HCT116 (cell line): ENCODE results near the gene EIF4ENIF1. TPM values are rescaled to one million over a fixed set of nuclear protein-coding genes. Genes with fewer than 3 reads are reported as not detected.

Source experiments
- ATAC-seq: fragments of 200-7000 bp; cut with Tn5 transposase; 2 replicates; pipeline ENCODE4 v1.9.1; 2020; ENCODE audit warnings: mild to moderate bottlenecking, moderate library complexity
- BruUV-seq: library from RNA; stranded (reverse); fragments of 400-500 nt; replicated peaks from 2 replicates; lab custom pipeline; 2021; lab: Mats Ljungman, UMichigan
- CTCF ChIA-PET: fragments of 300-600 bp; sonication (Branson Sonifier 250); formaldehyde crosslinking; loops from one replicate; lab custom pipeline; 2021; ENCODE audit warnings: antibody characterized with exemption; lab: Charles Lee
- POLR2A ChIA-PET: fragments of 300-600, 350-600 bp; sonication (Branson Sonifier 250); formaldehyde crosslinking; loops from one replicate; lab custom pipeline; 2021; ENCODE audit warnings: antibody characterized with exemption; lab: Charles Lee
- RAD21 ChIA-PET, 2 experiments: fragments of 300-600 bp; sonication (Branson Sonifier 250); formaldehyde crosslinking; loops; one replicate each; lab custom pipeline; 2023; ENCODE audit warnings: low total read pairs in 2 of 2; ENCODE audit not compliant: uncharacterized antibody in 2 of 2, unreplicated experiment in 2 of 2, low non-redundant PET in 1 of 2; lab: Charles Lee
- DNase-seq: peaks from one replicate; pipeline ENCODE4 v3.0.0-alpha.2; 2010; ENCODE audit warnings: low read depth, low spot score
- H2AFZ ChIP-seq: fragments of 200-600 bp; shearing (Covaris generic), sonication (generic); 2 replicates; pipeline ENCODE4 v1.6.1; 2017; ENCODE audit warnings: low read depth, mixed run types, mixed read lengths, antibody characterized with exemption, low read length; ENCODE audit not compliant: poor library complexity, severe bottlenecking
- H3K27ac ChIP-seq: 2 replicates; pipeline ENCODE4 v1.5.1; 2012; ENCODE audit warnings: low read depth, low read length
- H3K27me3 ChIP-seq: fragments of 200-600 bp; sonication (generic); 2 replicates; pipeline ENCODE4 v1.6.1; 2016; ENCODE audit warnings: mixed run types, low read length, mixed read lengths; ENCODE audit not compliant: insufficient read depth
- H3K36me3 ChIP-seq, 2 experiments: fragments of 200-500 bp in 1 of 2; fragments of 200-600 bp in 1 of 2; sonication (Bioruptor generic) in 1 of 2; sonication (generic) in 1 of 2; 2 replicates each; pipeline versions ENCODE4 v1.5.1 to v1.6.1; 2014 to 2016; ENCODE audit warnings: low read length in 2 of 2, inconsistent platforms in 1 of 2, mixed read lengths in 1 of 2, mixed run types in 1 of 2; ENCODE audit not compliant: insufficient read depth in 2 of 2, control insufficient read depth in 1 of 2
- H3K4me1 ChIP-seq, 2 experiments: fragments of 200-600 bp in 1 of 2; sonication (generic) in 1 of 2; 2 replicates each; pipeline versions ENCODE4 v1.5.1 to v1.6.1; 2012 to 2017; ENCODE audit warnings: low read length in 2 of 2, inconsistent platforms in 1 of 2, mild to moderate bottlenecking in 1 of 2, mixed read lengths in 1 of 2, mixed run types in 1 of 2, moderate library complexity in 1 of 2; ENCODE audit not compliant: insufficient read depth in 2 of 2, control insufficient read depth in 1 of 2
- H3K4me2 ChIP-seq: fragments of 200-600 bp; sonication (generic); 2 replicates; pipeline ENCODE4 v1.6.1; 2017; ENCODE audit warnings: mixed run types, low read length, mixed read lengths
- H3K4me3 ChIP-seq, 2 experiments: fragments of 200-600 bp in 1 of 2; sonication (generic) in 1 of 2; replicated peaks in 1 of 2; 2 replicates each; pipeline ENCODE4 v1.5.1; 2011 to 2016; ENCODE audit warnings: low read length in 2 of 2, control low read depth in 1 of 2, low read depth in 1 of 2, mild to moderate bottlenecking in 1 of 2, mixed read lengths in 1 of 2, mixed run types in 1 of 2
- H3K79me2 ChIP-seq: fragments of 200-600 bp; sonication (generic); 2 replicates; pipeline ENCODE4 v1.6.1; 2017; ENCODE audit warnings: mild to moderate bottlenecking, mixed run types, low read length, moderate library complexity, mixed read lengths; ENCODE audit not compliant: insufficient read depth
- H3K9ac ChIP-seq: fragments of 200-600 bp; sonication (generic); 2 replicates; pipeline ENCODE4 v1.6.1; 2016; ENCODE audit warnings: low read length, mixed read lengths
- H3K9me2 ChIP-seq: fragments of 200-600 bp; sonication (generic), shearing (Covaris generic); 2 replicates; pipeline ENCODE4 v1.6.1; 2017; ENCODE audit warnings: mixed run types, mild to moderate bottlenecking, moderate library complexity; ENCODE audit not compliant: insufficient read depth
- H3K9me3 ChIP-seq, 2 experiments: fragments of 200-500 bp in 1 of 2; fragments of 200-600 bp in 1 of 2; sonication (Bioruptor generic) in 1 of 2; sonication (generic) in 1 of 2; 2 replicates each; pipeline ENCODE4 v1.6.1; 2014 to 2017; ENCODE audit warnings: low read length in 2 of 2, mixed read lengths in 2 of 2, inconsistent platforms in 1 of 2, low read depth in 1 of 2, mild to moderate bottlenecking in 1 of 2, mixed run types in 1 of 2, moderate library complexity in 1 of 2; ENCODE audit not compliant: control insufficient read depth in 1 of 2, insufficient read depth in 1 of 2
- H4K20me1 ChIP-seq: fragments of 200-600 bp; sonication (generic), shearing (Covaris generic); 2 replicates; pipeline ENCODE4 v1.6.1; 2017; ENCODE audit warnings: mixed run types, mild to moderate bottlenecking, moderate library complexity; ENCODE audit not compliant: insufficient read depth
- CBX3 ChIP-seq: IDR thresholded peaks from 2 replicates; pipeline ENCODE4 v1.6.1; 2012; ENCODE audit warnings: low read depth
- CEBPB ChIP-seq: IDR thresholded peaks from 2 replicates; pipeline ENCODE4 v1.6.1; 2012; ENCODE audit warnings: low read depth
- EGR1 ChIP-seq: IDR thresholded peaks from 2 replicates; pipeline ENCODE4 v1.6.1; 2012; ENCODE audit warnings: low read depth
- EZH2phosphoT487 ChIP-seq: fragments of 200-600 bp; IDR thresholded peaks from 2 replicates; pipeline ENCODE4 v1.6.1; 2018; ENCODE audit warnings: antibody characterized with exemption, borderline replicate concordance
- FOSL1 ChIP-seq: IDR thresholded peaks from 2 replicates; pipeline ENCODE4 v1.6.1; 2012; ENCODE audit warnings: low read depth
- POLR2A ChIP-seq: IDR thresholded peaks from 2 replicates; pipeline ENCODE4 v1.7.0; 2011; ENCODE audit warnings: borderline replicate concordance; ENCODE audit not compliant: insufficient read depth, insufficient read length; ENCODE audit errors: extremely low read depth
- POLR2AphosphoS5 ChIP-seq: IDR thresholded peaks from 2 replicates; pipeline ENCODE4 v1.6.1; 2011; ENCODE audit warnings: mild to moderate bottlenecking, low read depth, low read length, moderate library complexity
- RAD21 ChIP-seq: IDR thresholded peaks from 2 replicates; pipeline ENCODE4 v1.6.1; 2012; ENCODE audit warnings: low read depth, mild to moderate bottlenecking
- SIN3A ChIP-seq: IDR thresholded peaks from 2 replicates; pipeline ENCODE4 v1.6.1; 2012; ENCODE audit warnings: low read depth
- ZNF274 ChIP-seq: fragments of 200-500 bp; sonication (Bioruptor generic); IDR thresholded peaks from 2 replicates; pipeline ENCODE4 v1.6.1; 2014; ENCODE audit warnings: mild to moderate bottlenecking, low read depth, low read length, inconsistent platforms
- intact Hi-C: fragments of 100-400 bp; cut with micrococcal nuclease; formaldehyde crosslinking; loops from 2 replicates; pipeline ENCODE4 v1.10.0; 2022
- total RNA-seq: library from RNA; stranded (reverse); gene quantifications from one replicate; pipeline ENCODE4 v1.2.1, GENCODE V29; 2021; ENCODE audit not compliant: unreplicated experiment
- TF ChIP-seq, protein P1 (sequence below): IDR thresholded peaks from 2 replicates; pipeline ENCODE4 v1.6.1; 2012
- TF ChIP-seq, protein P2 (sequence below), 3 experiments: fragments of 200-600 bp in 1 of 3; sonication (generic) in 1 of 3; IDR thresholded peaks in 2 of 3; conservative IDR thresholded peaks in 1 of 3; 2 replicates each; pipeline ENCODE4 v1.5.1; 2012 to 2017; ENCODE audit warnings: low read depth in 2 of 3, low read length in 2 of 3, antibody characterized with exemption in 1 of 3, borderline replicate concordance in 1 of 3, control low read depth in 1 of 3, mild to moderate bottlenecking in 1 of 3, mixed read lengths in 1 of 3, mixed run types in 1 of 3, moderate library complexity in 1 of 3; ENCODE audit not compliant: insufficient read depth in 1 of 3
- TF ChIP-seq, protein P3 (sequence below): IDR thresholded peaks from 2 replicates; pipeline ENCODE4 v1.6.1; 2011; ENCODE audit warnings: mild to moderate bottlenecking, low read length, moderate library complexity; ENCODE audit not compliant: insufficient replicate concordance; ENCODE audit errors: extremely low read depth

Gene EIF4ENIF1
- total RNA-seq, 1 experiment from 2014 or later: 24.2 TPM

DNA sequence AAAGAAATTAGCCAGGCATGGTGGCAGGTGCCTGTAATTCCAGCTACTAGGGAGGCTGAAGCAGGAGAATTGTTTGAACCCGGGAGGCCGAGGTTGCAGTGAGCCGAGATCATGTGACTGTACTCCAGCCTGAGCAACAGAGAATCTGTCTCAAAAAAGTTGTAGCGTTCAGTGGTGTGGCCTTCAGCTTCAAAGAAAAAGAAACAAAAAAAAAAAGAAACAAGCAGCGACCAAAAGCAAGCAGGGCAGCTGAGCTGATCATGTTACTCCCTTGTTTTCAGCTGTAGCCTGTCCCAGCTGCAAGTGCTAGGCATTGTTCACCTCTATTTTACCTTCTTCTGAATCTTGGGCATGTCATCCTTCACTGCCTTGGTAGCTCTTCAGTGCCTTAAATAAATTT, 43.7 kb upstream of the EIF4ENIF1 start:
- intact Hi-C loops: no loop called here
- Histone ChIP-seq H3K4me1 (no peaks in the 10 kb centered on the region), H3K27ac (no peak overlapping the region), H2AFZ (no peak overlapping the region)
- no TSS peak for BruUV-seq
- CTCF ChIA-PET: no interaction called here
- TF ChIP-seq, protein P1, sequence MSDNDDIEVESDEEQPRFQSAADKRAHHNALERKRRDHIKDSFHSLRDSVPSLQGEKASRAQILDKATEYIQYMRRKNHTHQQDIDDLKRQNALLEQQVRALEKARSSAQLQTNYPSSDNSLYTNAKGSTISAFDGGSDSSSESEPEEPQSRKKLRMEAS: no peak
- TF ChIP-seq, protein P2, sequence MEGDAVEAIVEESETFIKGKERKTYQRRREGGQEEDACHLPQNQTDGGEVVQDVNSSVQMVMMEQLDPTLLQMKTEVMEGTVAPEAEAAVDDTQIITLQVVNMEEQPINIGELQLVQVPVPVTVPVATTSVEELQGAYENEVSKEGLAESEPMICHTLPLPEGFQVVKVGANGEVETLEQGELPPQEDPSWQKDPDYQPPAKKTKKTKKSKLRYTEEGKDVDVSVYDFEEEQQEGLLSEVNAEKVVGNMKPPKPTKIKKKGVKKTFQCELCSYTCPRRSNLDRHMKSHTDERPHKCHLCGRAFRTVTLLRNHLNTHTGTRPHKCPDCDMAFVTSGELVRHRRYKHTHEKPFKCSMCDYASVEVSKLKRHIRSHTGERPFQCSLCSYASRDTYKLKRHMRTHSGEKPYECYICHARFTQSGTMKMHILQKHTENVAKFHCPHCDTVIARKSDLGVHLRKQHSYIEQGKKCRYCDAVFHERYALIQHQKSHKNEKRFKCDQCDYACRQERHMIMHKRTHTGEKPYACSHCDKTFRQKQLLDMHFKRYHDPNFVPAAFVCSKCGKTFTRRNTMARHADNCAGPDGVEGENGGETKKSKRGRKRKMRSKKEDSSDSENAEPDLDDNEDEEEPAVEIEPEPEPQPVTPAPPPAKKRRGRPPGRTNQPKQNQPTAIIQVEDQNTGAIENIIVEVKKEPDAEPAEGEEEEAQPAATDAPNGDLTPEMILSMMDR (IDR thresholded peaks at IDR 0.05 in 2 of 3, conservative IDR thresholded peaks at IDR 0.05 in 1 of 3; ENCODE audit: borderline replicate concordance in 1 of 3, insufficient read depth in 1 of 3, low read depth in 2 of 3, low read length in 2 of 3): no peak
- TF ChIP-seq CEBPB: no peak
- TF ChIP-seq, all 23 proteins: peak for 0
- no peaks in the 10 kb centered on the region for H3K27me3 ChIP-seq
- ChIA-PET POLR2A (interaction anchor here (0.8 kb wide), 1 partner anchor 9 kb away, joined by 3 read pairs; no protein-coding TSS in a partner anchor), RAD21 (no interaction called here)
- no peak for DNase-seq
- H4K20me1 ChIP-seq: no peaks in the 10 kb centered on the region
- H3K9me3 ChIP-seq: no peaks in the 10 kb centered on the region
- no peaks in the 10 kb centered on the region for H3K36me3 ChIP-seq
- H3K9me2 ChIP-seq: no peaks in the 10 kb centered on the region
- H3K9ac ChIP-seq: no peak overlapping the region
- H3K4me2 ChIP-seq: no peak overlapping the region
- no peak overlapping the region for H3K4me3 ChIP-seq
- no peak for ATAC-seq
- H3K79me2 ChIP-seq: no peaks in the 10 kb centered on the region

DNA sequence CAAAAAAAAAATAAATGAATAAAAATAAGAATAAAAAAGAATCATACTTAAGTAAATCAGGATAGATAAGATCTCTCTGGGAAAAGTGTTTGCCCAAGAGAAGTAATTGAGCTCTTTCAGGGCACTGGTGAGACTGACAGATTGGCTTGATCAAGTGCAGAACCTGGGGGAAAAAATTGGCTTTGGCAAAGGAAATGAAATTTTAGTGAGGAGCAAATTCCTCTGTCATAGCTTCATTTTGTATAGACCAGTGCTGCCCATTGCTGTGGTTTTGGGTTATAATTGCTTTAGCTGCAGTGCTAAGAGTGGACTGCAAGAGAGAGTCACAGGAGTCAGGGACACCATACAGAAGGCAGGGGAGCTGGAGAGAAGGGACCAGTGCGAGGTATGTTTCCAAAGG, 42.4 kb upstream of the EIF4ENIF1 start:
- Histone ChIP-seq H3K79me2 (no peaks in the 10 kb centered on the region), H3K4me2 (no peak overlapping the region), H2AFZ (no peak overlapping the region), H3K36me3 (no peaks in the 10 kb centered on the region), H3K27ac (no peak overlapping the region), H3K9ac (no peak overlapping the region), H3K4me1 (no peaks in the 10 kb centered on the region), H3K4me3 (no peak overlapping the region), H3K9me3 (no peaks in the 10 kb centered on the region), H3K27me3 (no peaks in the 10 kb centered on the region), H3K9me2 (no peaks in the 10 kb centered on the region), H4K20me1 (no peaks in the 10 kb centered on the region)
- intact Hi-C loops: no loop called here
- DNase-seq (no peak), ATAC-seq (no peak)
- ChIA-PET CTCF (no interaction called here), RAD21 (interaction anchor here in 1 of 2 experiments (0.7 kb wide), 1 partner anchor 895 kb away, joined by 3 read pairs; no protein-coding TSS in a partner anchor), POLR2A (no interaction called here)
- no TSS peak for BruUV-seq
- TF ChIP-seq EZH2phosphoT487 (no peak), POLR2AphosphoS5 (no peak), SIN3A (no peak), ZNF274 (no peak), POLR2A (no peak), FOSL1 (no peak), CBX3 (no peak), RAD21 (no peak), EGR1 (no peak)
- TF ChIP-seq, protein P1: no peak
- TF ChIP-seq, protein P3, sequence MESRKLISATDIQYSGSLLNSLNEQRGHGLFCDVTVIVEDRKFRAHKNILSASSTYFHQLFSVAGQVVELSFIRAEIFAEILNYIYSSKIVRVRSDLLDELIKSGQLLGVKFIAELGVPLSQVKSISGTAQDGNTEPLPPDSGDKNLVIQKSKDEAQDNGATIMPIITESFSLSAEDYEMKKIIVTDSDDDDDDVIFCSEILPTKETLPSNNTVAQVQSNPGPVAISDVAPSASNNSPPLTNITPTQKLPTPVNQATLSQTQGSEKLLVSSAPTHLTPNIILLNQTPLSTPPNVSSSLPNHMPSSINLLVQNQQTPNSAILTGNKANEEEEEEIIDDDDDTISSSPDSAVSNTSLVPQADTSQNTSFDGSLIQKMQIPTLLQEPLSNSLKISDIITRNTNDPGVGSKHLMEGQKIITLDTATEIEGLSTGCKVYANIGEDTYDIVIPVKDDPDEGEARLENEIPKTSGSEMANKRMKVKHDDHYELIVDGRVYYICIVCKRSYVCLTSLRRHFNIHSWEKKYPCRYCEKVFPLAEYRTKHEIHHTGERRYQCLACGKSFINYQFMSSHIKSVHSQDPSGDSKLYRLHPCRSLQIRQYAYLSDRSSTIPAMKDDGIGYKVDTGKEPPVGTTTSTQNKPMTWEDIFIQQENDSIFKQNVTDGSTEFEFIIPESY: no peak
